ENCODE results near the gene VAV1.
"Not testable (repeated sequence)": the region's sequence is repeated elsewhere in the genome, so short reads cannot be mapped to it uniquely, and the experiment has no call there.

The VAV1 gene

GRCh38 chr19:6864325-6864940, 91.9 kb downstream of the VAV1 start:
- Histone ChIP-seq H3K9me3 (replicated peaks in 1 of 11) (no peaks in the 10 kb centered on the region), H3K27me3 (no peaks in the 10 kb centered on the region), H4K20me1 (peaks cover 0 to 10% (median 0%) of the 10 kb centered on the region in 11 experiments; a peak in 3 of 22 replicates), H3K4me3 (no peak overlapping the region), H3K4me1 (peaks cover 34 to 61% (median 44%) of the 10 kb centered on the region in 10 experiments), H3K27ac (no peak overlapping the region), H3K4me2 (peak overlapping the region in 7 of 11 experiments; percentile 3 to 84 (median 28); a peak in 12 of 22 replicates), H3K9ac (peak overlapping the region in 3 of 11 experiments; percentile 11 to 24 (median 18); a peak in 3 of 22 replicates), H3K36me3 (peaks cover 0 to 8% (median 4%) of the 10 kb centered on the region in 11 experiments; a peak in 10 of 22 replicates)
- TF ChIP-seq Cebpa-rat (IDR thresholded peaks at IDR 0.05): no peak

DNA sequence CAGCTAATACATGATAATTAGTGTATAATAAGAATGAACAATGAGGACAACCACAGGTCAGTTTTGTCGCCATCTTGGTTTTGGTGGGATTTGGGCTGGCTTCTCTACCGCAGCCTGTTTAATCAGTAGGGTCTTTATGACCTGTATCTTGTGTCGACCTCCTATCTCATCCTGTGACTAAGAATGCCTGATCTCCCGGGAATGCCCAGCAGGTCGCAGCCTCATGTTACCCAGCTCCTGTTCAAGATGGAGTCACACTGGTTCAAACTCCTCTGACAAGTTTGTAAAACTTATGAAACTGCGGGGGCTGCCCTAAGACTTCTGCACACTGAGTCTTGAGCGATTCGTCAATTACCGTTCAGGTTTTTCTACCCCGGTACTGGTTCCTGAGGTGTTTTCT, 93.3 kb downstream of the VAV1 start:
- H3K27ac ChIP-seq: no peak overlapping the region; a peak in 1 of 22 replicates
- peaks cover 34 to 68% (median 45%) of the 10 kb centered on the region in 10 experiments for H3K4me1 ChIP-seq
- no peak for TF ChIP-seq Cebpa-rat (IDR thresholded peaks at IDR 0.05)
- H4K20me1 ChIP-seq: peaks cover 0 to 10% (median 0%) of the 10 kb centered on the region in 11 experiments; a peak in 3 of 22 replicates
- no peak overlapping the region for H3K4me3 ChIP-seq
- H3K4me2 ChIP-seq: peak overlapping the region in 5 of 11 experiments; percentile 76 to 90 (median 84); a peak in 5 of 22 replicates
- no peaks in the 10 kb centered on the region for H3K36me3 ChIP-seq
- no peaks in the 10 kb centered on the region for H3K9me3 ChIP-seq (replicated peaks in 1 of 11)
- H3K27me3 ChIP-seq: no peaks in the 10 kb centered on the region
- H3K9ac ChIP-seq: no peak overlapping the region

DNA sequence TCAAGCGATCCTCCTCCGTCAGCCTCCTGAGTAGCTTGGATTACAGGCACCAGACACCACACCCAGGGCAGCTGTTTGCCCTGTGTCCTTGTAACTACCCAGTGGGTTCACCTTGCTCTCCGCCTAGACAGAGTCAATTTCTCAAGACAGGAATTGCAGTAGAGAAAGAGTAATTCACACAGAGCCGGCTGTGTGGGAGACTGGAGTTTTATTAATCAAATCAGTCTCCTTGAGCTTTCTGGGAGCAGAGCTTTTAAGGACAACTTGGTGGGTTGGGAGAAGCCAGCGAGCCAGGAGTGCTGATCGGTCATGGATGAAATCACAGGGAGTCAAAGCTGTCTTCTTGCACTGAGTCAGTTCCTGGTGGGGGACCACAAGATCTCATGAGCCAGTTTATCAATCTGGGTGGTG, 94.2 kb downstream of the VAV1 start:
- Histone ChIP-seq H3K36me3 (no peaks in the 10 kb centered on the region; a peak in 1 of 22 replicates), H3K4me3 (no peak overlapping the region), H3K27ac (peak overlapping the region in 7 of 11 experiments; percentile 3 to 64 (median 28); a peak in 10 of 22 replicates), H3K4me1 (peaks cover 34 to 67% (median 45%) of the 10 kb centered on the region in 10 experiments), H4K20me1 (peaks cover 0 to 3% (median 0%) of the 10 kb centered on the region in 11 experiments; a peak in 1 of 22 replicates), H3K27me3 (no peaks in the 10 kb centered on the region), H3K4me2 (peak overlapping the region; percentile 37 to 90 (median 61)), H3K9ac (peak overlapping the region in 5 of 11 experiments; percentile 4 to 28 (median 10); a peak in 4 of 22 replicates), H3K9me3 (replicated peaks in 1 of 11) (peaks cover 0 to 7% (median under 1%) of the 10 kb centered on the region in 11 experiments; a peak in 5 of 22 replicates)
- no peak for TF ChIP-seq Cebpa-rat (IDR thresholded peaks at IDR 0.05)

GRCh38 chr19:6868351-6868750, 95.8 kb downstream of the VAV1 start:
- no peak overlapping the region for H3K4me3 ChIP-seq
- no peaks in the 10 kb centered on the region; a peak in 1 of 22 replicates for H3K36me3 ChIP-seq
- peak overlapping the region; percentile 22 to 90 (median 61); a peak in 20 of 22 replicates for H3K4me2 ChIP-seq
- peaks cover 0 to 16% (median 5%) of the 10 kb centered on the region in 11 experiments; a peak in 7 of 22 replicates for H3K9me3 ChIP-seq (replicated peaks in 1 of 11)
- H3K4me1 ChIP-seq: peaks cover 33 to 67% (median 43%) of the 10 kb centered on the region in 10 experiments
- H4K20me1 ChIP-seq: no peaks in the 10 kb centered on the region
- peak overlapping the region in 4 of 11 experiments; percentile 6 to 52 (median 32); a peak in 5 of 22 replicates for H3K9ac ChIP-seq
- no peaks in the 10 kb centered on the region for H3K27me3 ChIP-seq
- 0 out of 22 replicates have a peak, but pooled peaks of 1 of the 11 experiments have one; percentile 34 for TF ChIP-seq Cebpa-rat (IDR thresholded peaks at IDR 0.05)
- H3K27ac ChIP-seq: peak overlapping the region in 7 of 11 experiments; percentile 5 to 64 (median 57); a peak in 11 of 22 replicates

DNA sequence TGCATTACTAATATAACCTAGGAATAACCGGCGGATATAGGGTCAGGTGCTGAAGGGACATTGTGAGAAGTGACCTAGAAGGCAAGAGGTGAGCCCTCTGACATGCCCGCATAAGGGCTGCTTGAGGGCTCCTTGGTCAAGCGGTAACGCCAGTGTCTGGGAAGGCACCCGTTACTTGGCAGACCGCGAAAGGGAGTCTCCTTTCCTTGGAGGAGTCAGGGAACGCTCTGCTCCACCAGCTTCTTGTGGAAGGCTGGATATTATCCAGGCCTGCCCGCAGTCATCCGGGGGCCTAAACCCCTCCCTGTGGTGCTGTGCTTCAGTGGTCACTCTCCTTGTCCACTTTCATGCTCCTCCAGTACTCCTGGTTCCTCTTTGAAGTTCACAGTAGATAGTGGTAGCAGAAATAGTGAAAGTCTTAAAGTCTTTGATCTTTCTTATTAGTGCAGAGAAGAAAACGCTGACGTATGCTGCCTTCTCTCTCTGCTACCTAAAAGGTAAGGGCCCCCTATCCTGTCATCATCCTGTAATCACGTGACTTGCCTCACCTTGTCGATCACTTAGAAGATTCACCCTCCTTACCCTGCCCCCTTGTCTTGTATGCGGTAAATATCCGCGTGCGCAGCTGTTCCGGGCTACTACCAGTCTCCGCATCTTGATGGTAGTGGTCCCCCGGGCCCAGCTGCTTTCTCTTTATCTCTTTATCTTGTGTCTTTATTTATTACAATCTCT, 96.8 kb downstream of the VAV1 start:
- not testable (repeated sequence) for H3K36me3 ChIP-seq
- peaks cover 0 to 19% (median 5%) of the 10 kb centered on the region in 11 experiments; a peak in 7 of 22 replicates for H3K9me3 ChIP-seq (replicated peaks in 1 of 11)

DNA sequence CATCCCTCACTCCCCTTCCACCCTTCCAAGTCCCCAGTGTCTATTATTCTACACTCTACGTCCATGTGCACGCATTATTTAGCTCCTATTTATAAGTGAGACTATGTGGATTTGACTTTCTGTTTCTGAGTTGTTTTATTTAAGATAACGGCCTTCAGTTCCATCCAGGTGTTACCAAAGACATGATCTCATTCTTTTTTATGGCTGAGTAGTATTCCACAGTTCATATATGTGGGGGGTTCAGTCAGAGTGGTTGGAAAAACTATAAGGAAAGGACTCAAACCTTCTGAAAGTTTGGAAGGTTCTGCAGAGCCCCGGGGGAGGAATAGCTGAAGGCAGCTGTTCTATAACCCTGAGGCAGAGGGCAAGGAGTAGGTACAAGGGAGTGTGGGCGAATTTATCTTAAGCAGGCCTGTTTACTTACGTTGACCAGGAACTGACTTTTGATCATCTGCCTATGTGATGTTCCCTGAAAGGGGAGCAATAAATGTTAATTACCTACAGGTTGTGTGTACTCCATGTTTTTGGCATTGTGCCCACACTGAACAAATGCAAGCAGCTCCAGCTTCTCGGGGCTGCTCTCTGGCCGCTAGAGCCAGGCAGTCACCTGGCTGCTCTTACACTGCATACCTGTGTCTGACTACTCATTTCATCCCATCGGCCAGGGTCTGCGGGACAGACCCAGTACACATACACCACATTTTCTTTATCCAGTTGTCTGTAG, 101.4 kb downstream of the VAV1 start:
- H3K9me3 ChIP-seq (replicated peaks in 1 of 11): peaks cover 0 to 19% (median 7%) of the 10 kb centered on the region in 11 experiments; a peak in 8 of 22 replicates
- no peak overlapping the region for H3K9ac ChIP-seq
- no peak overlapping the region for H3K4me2 ChIP-seq
- no peak for TF ChIP-seq Cebpa-rat (IDR thresholded peaks at IDR 0.05)
- no peaks in the 10 kb centered on the region for H4K20me1 ChIP-seq
- peaks cover 7 to 50% (median 26%) of the 10 kb centered on the region in 10 experiments for H3K4me1 ChIP-seq
- no peaks in the 10 kb centered on the region for H3K27me3 ChIP-seq
- no peak overlapping the region for H3K4me3 ChIP-seq
- no peaks in the 10 kb centered on the region; a peak in 1 of 22 replicates for H3K36me3 ChIP-seq
- no peak overlapping the region for H3K27ac ChIP-seq

More for the DNA sequence above, 96.8 kb downstream of the VAV1 start:
- peaks cover 27 to 60% (median 37%) of the 10 kb centered on the region in 10 experiments for H3K4me1 ChIP-seq
- not testable (repeated sequence) for H3K4me3 ChIP-seq, H4K20me1 ChIP-seq, H3K27me3 ChIP-seq
- H3K9ac ChIP-seq: peak overlapping the region in 3 of 11 experiments; percentile 6 to 52 (median 39); a peak in 2 of 22 replicates
- peak overlapping the region in 4 of 11 experiments; percentile 51 to 64 (median 62); a peak in 7 of 22 replicates for H3K27ac ChIP-seq
- H3K4me2 ChIP-seq: peak overlapping the region in 6 of 11 experiments; percentile 61 to 90 (median 82); a peak in 10 of 22 replicates

GRCh38 chr19:6875218-6875617, 102.7 kb downstream of the VAV1 start:
- no peak for TF ChIP-seq Cebpa-rat (IDR thresholded peaks at IDR 0.05)

GRCh38 chr19:6876748-6877147, 104.2 kb downstream of the VAV1 start:
- TF ChIP-seq Cebpa-rat (IDR thresholded peaks at IDR 0.05): no peak
- Histone ChIP-seq H3K36me3 (no peaks in the 10 kb centered on the region; a peak in 1 of 22 replicates), H3K9me3 (replicated peaks in 1 of 11) (peaks cover 0 to 18% (median 8%) of the 10 kb centered on the region in 11 experiments; a peak in 10 of 22 replicates), H3K4me3 (no peak overlapping the region), H3K4me2 (peak overlapping the region; percentile 51 to 84 (median 73)), H3K27me3 (no peaks in the 10 kb centered on the region), H3K27ac (peak overlapping the region in 6 of 11 experiments; percentile 25 to 63 (median 52); a peak in 8 of 22 replicates), H4K20me1 (no peaks in the 10 kb centered on the region), H3K9ac (peak overlapping the region in 3 of 11 experiments; percentile 1 to 32 (median 10); a peak in 2 of 22 replicates), H3K4me1 (peaks cover 7 to 39% (median 21%) of the 10 kb centered on the region in 10 experiments)

More at GRCh38 chr19:6875218-6875617, 102.7 kb downstream of the VAV1 start:
- H3K4me2 ChIP-seq: peak overlapping the region in 2 of 11 experiments; percentile 76 to 79; a peak in 3 of 22 replicates
- no peak overlapping the region for H3K4me3 ChIP-seq
- no peaks in the 10 kb centered on the region; a peak in 1 of 22 replicates for H3K36me3 ChIP-seq
- H3K27ac ChIP-seq: no peak overlapping the region
- no peaks in the 10 kb centered on the region for H3K27me3 ChIP-seq
- H3K9ac ChIP-seq: no peak overlapping the region
- H4K20me1 ChIP-seq: no peaks in the 10 kb centered on the region
- H3K9me3 ChIP-seq (replicated peaks in 1 of 11): peaks cover 0 to 23% (median 12%) of the 10 kb centered on the region in 11 experiments; a peak in 11 of 22 replicates
- peaks cover 7 to 39% (median 21%) of the 10 kb centered on the region in 10 experiments for H3K4me1 ChIP-seq
